ENCODE data around the gene WFIKKN1. TPM values are rescaled to one million over a fixed set of nuclear protein-coding genes. Genes with fewer than 3 reads are reported as not detected.
A peak's percentile ranks its signal among the peaks of the same experiment; 100 is the strongest.

The WFIKKN1 gene
- total and polyA plus RNA-seq, 10 donors, result 0.15 to 1.8 (median 0.94) TPM

DNA sequence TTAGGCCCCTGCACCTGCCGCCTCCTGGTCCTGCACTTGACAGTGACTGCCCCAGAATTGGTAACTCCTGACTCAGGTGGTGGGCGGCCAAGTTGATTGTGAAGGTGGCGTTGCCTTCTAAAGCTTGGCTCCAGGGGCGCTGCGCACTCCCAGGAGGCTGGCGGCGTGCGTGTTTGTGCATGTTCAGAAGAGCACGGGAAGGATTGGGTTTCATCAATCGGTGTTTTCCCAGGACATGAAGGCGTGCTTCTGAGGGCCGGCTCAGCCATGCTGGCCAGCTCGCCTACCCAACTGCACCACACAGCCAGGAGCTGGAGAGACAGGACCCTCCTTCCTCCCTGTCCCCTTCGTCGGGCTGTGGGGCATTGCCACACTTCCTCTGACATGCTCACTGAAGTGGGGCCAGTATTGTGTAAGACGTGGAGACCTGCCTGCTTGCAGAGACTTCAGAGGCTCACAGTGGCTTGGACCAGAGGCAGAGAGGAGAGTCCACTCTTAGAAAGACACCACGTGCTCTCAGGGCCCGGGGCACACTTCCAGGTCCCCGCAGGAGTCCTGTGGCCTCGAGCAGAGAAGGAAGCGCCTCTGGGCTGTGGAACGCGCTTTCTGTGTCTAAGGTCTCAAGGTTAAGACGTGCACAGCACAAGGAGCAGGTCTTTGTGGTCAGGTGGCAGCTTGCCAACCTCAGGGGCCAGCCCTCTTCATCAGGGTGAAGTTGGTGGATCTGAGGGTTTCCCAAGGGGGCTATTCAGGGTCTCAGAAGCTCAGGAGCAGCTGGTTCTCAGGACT lies 38.1 kb upstream of the WFIKKN1 start:
- peak; percentile 84 for DNase-seq
- H3K27ac ChIP-seq, result peak overlapping the region in 7 of 8 donors; percentile 41 to 84 (median 65)
- WGBS, 5 donors, result 46 to 71% (median 55%) methylated on average over 15 to 24 of the region's 24 CpGs
- peak overlapping the region in 2 of 8 donors; percentile 6 to 32 for H3K4me3 ChIP-seq
- H3K9me3 ChIP-seq, result no peaks in the 10 kb centered on the region
- H3K27me3 ChIP-seq (replicated peaks in 1 of 7), result no peaks in the 10 kb centered on the region
- TF ChIP-seq CTCF (IDR thresholded peaks at IDR 0.05 in 8 of 11, conservative IDR thresholded peaks at IDR 0.05 in 3 of 11), result peak in 1 of 11 experiments; percentile 8
- no peak for TF ChIP-seq POLR2A (IDR thresholded peaks at IDR 0.05)
- peak; percentile 36 to 59 (median 51) for TF ChIP-seq POLR2AphosphoS5 (IDR thresholded peaks at IDR 0.05)
- peaks cover 0 to 27% (median 2%) of the 10 kb centered on the region in 6 donors for H3K36me3 ChIP-seq
- H3K4me1 ChIP-seq, result peaks cover 20 to 79% (median 57%) of the 10 kb centered on the region in 6 donors
- intact Hi-C loops (cut with DNase I; ENCODE audit: low total_unique reads), result no loop called here

- H3K36me3 ChIP-seq, result peaks cover 0 to 30% (median 2%) of the 10 kb centered on the region in 6 donors
- TF ChIP-seq POLR2A (IDR thresholded peaks at IDR 0.05) (no peak), POLR2AphosphoS5 (IDR thresholded peaks at IDR 0.05) (no peak), CTCF (IDR thresholded peaks at IDR 0.05 in 8 of 11, conservative IDR thresholded peaks at IDR 0.05 in 3 of 11) (no peak)
- peak overlapping the region in 6 of 8 donors; percentile 54 to 84 (median 72) for H3K27ac ChIP-seq
- no peaks in the 10 kb centered on the region for H3K27me3 ChIP-seq (replicated peaks in 1 of 7)
- intact Hi-C loops (cut with DNase I; ENCODE audit: low total_unique reads), result no loop called here
- 88 to 96% (median 90%) methylated on average over 8 to 9 of the region's 9 CpGs for WGBS, 5 donors
- H3K4me1 ChIP-seq, result peaks cover 14 to 72% (median 50%) of the 10 kb centered on the region in 6 donors
- H3K9me3 ChIP-seq, result no peaks in the 10 kb centered on the region
- DNase-seq, result no peak
- H3K4me3 ChIP-seq, result peak overlapping the region in 1 of 8 donors; percentile 32
These were observed 37.4 kb upstream of the WFIKKN1 start for GRCh38 chr16:593406-593805.

DNA sequence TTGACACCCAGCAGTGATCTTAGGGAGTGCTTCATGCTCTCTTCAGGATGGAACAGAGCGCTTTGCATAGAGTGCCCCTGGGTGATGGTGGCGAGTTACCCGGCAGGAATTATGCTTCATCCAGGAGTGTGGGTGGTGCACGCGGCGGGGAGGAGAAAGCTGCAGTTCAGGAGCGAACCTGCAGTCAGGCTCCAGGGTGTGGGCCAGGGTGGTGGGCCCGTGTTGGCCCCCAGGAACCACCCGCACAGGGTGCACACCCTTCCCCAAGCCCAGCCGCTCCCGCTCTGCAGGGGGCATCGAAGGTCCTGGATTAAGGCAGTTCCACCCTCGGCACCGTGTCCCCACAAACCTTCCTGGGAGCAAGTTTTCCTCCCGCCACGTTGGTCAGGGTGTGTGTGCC lies 37.0 kb upstream of the WFIKKN1 start:
- Histone ChIP-seq H3K27me3 (replicated peaks in 1 of 7) (no peaks in the 10 kb centered on the region), H3K27ac (peak overlapping the region in 4 of 8 donors; percentile 65 to 84 (median 80)), H3K4me1 (peaks cover 12 to 69% (median 47%) of the 10 kb centered on the region in 6 donors), H3K9me3 (no peaks in the 10 kb centered on the region), H3K36me3 (peaks cover 0 to 34% (median 2%) of the 10 kb centered on the region in 6 donors), H3K4me3 (no peak overlapping the region)
- 84 to 94% (median 90%) methylated on average over 11 to 16 of the region's 16 CpGs for WGBS, 5 donors
- no peak for TF ChIP-seq POLR2A (IDR thresholded peaks at IDR 0.05)
- TF ChIP-seq CTCF (IDR thresholded peaks at IDR 0.05 in 8 of 11, conservative IDR thresholded peaks at IDR 0.05 in 3 of 11), result no peak
- DNase-seq, result peak; percentile 73
- intact Hi-C loops (cut with DNase I; ENCODE audit: low total_unique reads), result no loop called here

GRCh38 chr16:595094-595528 lies 35.7 kb upstream of the WFIKKN1 start:
- 89 to 93% (median 93%) methylated on average over 15 to 18 of the region's 18 CpGs for WGBS, 5 donors
- no peak for TF ChIP-seq POLR2A (IDR thresholded peaks at IDR 0.05)
- no peak for TF ChIP-seq CTCF (IDR thresholded peaks at IDR 0.05 in 8 of 11, conservative IDR thresholded peaks at IDR 0.05 in 3 of 11)
- no peak for TF ChIP-seq POLR2AphosphoS5 (IDR thresholded peaks at IDR 0.05)
- DNase-seq, result no peak

More at GRCh38 chr16:595094-595528, 35.7 kb upstream of the WFIKKN1 start:
- intact Hi-C loops (cut with DNase I; ENCODE audit: low total_unique reads), result no loop called here
- no peak overlapping the region for H3K27ac ChIP-seq
- no peaks in the 10 kb centered on the region for H3K27me3 ChIP-seq (replicated peaks in 1 of 7)
- H3K4me1 ChIP-seq, result peaks cover 12 to 69% (median 47%) of the 10 kb centered on the region in 6 donors
- no peaks in the 10 kb centered on the region for H3K9me3 ChIP-seq
- no peak overlapping the region for H3K4me3 ChIP-seq
- peaks cover 0 to 45% (median 2%) of the 10 kb centered on the region in 6 donors for H3K36me3 ChIP-seq

All from spleen (tissue), 11 donors.